GM19468 (cell line): ENCODE data around the gene PRKCB.

Source experiments
- ATAC-seq: cut with Tn5 transposase; IDR thresholded peaks from one replicate; pipeline ENCODE4 v1.9.1; 2021; ENCODE audit warnings: mild to moderate bottlenecking, moderate library complexity, moderate number of reproducible peaks; ENCODE audit not compliant: unreplicated experiment; ENCODE audit errors: extremely low read depth

Gene PRKCB

GRCh38 chr16:23862556-23862955, 26.8 kb downstream of the PRKCB start:
- no peak for ATAC-seq

GRCh38 chr16:23863511-23864422, 28.0 kb downstream of the PRKCB start:
- ATAC-seq: peak; percentile 46

GRCh38 chr16:23865853-23866252, 30.1 kb downstream of the PRKCB start:
- ATAC-seq: no peak

DNA sequence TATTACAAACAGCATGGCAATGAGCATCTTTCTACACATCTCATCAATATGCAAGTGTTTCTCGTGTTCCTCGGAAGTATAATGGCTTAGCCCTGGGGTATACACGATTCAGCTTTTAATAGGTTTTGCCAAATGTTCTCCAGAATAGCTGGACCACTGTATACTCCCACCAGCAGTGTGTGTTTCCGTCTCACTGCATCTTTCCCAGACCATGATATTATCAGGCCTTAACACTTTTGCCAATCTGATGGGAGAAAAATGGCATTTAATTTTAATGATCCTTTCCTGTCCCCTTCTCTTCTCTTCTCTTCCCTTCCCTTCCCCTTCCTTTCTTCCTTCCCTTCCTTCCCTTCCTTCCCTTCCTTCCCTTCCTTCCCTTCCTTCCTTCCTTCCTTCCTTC, 30.8 kb downstream of the PRKCB start:
- ATAC-seq: no peak

DNA sequence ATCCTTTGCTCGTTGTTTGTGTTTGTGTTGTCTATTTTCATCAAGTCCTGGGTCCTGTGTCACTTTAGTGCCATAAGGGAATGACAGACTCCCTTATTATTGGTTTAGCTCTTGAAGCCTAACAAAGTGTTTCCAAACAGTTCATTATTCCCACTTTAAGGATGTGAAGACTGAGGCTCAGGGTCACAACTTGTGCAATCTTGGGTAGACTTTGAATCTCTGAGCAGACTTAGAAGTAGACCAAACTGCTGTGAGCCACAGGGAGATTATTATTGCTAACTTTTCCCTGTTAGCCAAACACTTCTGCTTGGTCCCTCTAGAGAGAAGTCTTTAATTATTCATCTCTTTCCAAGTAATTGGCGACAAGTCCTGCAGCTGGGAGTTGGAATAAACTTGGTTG, 31.8 kb downstream of the PRKCB start:
- no peak for ATAC-seq

- ATAC-seq: no peak
These were observed 32.4 kb downstream of the PRKCB start for GRCh38 chr16:23868136-23868535.

DNA sequence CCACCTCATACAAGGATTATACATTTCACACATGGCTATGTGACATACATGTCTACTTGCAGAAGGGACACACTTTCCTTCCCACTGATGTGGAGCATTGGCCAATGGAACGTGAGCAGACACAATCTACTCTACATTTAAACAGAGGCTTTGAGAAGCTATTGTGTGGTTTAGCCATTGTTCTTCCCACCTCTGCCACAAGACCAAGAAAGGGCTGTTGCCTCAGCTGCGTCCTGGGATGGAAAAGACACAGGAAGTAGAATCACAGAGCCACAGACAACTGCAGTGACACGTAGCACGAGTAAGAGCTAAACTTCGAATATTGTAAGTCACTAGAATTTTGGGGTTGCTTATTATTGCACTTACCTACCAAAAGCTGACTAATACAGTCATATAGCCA, 33.3 kb downstream of the PRKCB start:
- ATAC-seq: no peak

DNA sequence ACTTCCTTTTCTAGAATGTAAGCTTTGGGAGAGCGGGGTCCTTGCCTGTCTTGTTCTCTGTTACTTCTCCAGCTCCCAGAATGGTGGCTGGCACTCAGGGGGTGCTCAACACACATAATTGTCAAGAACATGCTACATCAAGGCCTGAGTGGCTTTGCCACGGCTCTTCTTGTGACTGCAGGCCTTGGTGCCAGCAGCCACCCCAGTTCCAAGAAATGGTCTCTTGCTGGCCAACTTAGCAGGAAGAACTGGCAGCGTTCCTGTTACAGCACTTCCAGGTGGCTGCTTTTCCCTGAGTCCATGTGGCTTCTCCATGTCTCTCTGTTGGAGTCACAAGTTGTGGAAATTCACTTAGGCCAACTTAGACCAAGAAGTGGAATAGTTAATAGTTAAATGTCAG, 36.1 kb downstream of the PRKCB start:
- ATAC-seq: no peak

- ATAC-seq: no peak
These were observed 39.0 kb downstream of the PRKCB start for GRCh38 chr16:23874613-23875294.

GRCh38 chr16:23876256-23876896, 40.6 kb downstream of the PRKCB start:
- no peak for ATAC-seq

DNA sequence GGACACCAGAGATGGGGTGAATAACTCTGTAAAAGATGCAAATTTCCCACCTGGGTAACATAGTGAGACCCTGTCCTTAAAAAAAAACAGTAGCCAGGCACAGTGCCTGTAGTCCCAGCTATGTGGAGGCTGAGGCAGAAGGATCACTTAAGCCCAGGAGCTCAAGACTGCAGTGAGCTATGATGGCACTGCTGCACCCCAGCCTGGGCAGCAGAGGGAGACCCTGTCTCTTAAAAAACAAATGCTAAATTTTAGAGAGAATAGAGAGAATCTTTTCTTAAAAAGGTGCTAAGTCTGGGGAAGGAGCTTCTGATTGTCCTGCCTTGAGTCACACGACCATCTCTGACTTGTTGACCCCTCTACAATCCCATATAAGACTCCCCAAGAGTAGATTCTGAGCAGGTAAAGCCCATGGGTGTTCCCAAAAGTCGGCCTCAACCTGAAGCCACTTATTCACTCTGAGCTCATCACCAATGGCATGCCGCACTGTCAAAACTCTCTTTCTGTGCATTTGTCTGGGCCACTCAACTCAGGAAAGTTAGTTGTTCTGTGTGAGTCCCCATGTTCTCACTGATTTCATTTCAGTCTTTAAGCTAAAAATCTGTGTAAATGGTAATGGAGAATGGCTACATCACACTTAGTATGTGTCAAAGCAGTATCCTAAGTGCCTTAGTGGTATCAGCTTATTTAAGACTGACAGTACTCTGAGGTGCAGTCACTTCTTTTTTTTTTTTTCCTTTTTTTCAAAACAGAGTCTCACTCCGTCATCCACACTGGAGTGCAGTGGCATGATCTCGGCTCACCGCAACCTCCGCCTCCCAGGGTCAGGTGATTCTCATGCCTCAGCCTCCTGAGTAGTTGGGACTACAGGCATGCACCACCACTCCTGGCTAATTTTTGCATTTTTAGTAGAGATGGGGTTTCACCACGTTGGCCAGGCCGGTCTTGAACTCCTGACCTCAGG, 41.6 kb downstream of the PRKCB start:
- no peak for ATAC-seq

DNA sequence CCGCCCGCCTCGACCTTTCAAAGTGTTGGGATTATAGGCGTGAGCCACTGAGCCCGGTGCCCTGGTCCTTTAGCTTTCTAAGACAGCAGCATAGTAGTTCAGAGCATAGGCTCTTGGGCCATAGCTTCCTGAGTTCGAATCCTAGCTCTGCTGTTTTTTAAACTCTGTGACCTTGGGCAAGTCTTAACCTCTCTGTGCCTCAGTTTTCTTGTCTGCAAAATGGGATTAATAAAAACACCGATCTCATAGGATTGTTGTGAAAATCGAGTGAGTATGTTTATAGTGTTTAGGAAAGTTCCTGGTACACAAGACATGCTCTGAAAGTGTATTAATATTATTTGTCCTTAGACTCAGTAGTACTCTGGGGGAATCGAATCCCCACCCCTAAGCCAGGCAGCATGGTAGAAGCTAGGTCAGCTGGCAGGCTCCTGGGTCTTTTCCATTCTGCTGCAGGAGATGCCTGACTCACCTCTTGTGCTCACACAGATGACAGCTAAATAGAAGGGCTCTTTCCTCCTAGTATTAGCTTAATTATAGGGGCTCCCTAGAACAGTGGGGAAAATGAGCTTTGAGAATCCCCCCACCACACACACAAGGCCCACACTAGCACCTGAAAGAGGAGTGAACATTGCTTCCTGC, 44.1 kb downstream of the PRKCB start:
- ATAC-seq: no peak

GRCh38 chr16:23889189-23889588, 53.4 kb downstream of the PRKCB start:
- ATAC-seq: no peak

DNA sequence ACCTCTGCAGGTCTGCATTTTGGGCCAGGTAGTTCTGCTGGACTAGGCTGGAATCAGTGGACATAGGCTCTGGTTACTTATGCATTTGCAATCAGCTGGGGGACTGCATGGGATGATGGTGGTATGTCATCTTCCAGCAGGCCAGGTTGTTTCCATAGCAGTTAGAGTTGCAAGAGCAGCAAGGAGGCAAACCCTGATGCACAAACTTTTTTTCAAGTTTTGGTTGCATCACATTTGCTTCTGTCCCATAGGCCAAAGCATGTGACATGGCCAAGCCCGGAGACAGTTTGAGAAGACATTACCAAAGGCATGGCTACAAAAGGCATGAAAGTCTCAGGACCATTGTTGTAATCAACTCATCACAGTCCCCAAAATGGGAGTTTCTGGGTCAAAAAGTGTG, 58.2 kb downstream of the PRKCB start:
- no peak for ATAC-seq

GRCh38 chr16:23895052-23895451, 59.3 kb downstream of the PRKCB start:
- ATAC-seq: no peak

DNA sequence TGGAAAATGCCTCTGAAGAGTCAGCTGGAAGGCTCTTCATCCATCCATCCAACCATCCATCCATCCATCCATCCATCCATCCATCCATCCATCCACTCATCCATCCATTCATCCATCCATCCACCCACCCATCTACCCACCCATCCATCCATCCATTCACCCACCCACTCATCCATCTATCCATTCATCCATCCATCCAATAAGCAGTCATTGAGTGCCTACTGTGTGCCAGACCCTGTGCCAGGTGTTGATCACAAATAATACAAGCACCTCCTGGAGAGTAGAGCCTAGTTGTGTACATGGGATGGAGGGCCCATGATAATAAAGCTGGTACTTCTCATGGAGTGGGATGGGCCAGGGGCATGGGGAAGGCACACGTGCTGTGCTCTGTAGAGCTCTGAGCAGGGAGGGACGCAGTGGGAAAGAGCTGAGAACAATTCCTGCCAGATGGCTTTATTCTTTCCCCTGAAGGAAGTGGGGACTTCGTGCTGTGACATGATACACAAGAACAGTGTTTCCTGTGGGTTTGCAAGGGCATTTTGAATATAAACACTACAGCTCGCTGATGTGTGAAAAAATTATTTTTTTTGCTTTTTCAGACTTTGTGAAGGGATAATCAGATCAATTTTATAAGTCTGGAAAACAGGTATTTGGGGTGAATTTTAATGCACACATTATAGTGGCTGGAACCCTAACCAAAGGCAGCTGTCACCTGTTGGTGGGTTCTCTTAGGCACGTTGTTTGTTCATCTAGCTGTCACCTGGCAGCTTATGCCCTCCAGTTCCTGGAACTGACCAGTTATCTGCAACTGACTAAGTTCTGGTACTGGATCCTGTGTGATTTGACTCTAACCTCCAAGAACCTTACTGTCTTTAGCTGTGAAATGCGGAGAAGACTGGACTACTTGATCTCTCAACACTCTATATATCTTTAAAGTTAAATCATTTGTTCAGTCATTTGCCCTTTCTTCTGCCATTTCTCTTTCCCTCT, 61.3 kb downstream of the PRKCB start:
- ATAC-seq: no peak

DNA sequence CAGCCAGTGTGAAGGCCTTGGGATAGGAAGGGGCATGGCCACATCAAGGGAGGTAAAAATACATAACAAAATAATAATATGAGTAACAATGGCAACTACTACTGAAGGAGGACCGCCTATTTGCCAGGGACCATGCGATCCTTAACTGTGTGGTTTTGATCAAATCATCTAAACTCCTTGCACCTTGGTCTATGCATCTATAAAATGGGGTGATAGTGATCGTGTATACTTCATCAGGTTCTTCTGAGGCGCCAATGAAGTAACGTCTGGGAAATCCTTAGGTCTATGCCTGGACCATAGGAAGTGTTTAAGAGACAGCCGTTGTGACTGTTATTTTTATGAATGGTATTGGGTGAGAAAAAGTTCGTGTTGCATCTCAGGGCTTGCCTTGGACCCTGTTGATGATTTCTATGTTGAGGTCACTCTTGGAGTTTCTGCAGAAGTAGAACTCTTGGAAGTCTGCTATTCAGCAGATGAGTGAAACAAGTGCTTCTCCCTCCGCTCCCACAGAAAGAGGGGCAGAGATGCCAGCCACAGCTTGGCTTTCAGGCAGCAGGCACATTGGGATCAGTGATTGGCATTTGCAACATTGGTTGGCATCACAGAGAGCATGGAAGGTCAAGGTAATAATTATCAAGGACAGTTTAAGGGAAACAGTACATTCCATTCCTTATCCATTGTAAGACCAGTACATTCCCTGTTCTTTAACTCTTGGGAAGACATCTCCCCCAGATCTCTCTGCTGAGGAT, 63.1 kb downstream of the PRKCB start:
- ATAC-seq: no peak

DNA sequence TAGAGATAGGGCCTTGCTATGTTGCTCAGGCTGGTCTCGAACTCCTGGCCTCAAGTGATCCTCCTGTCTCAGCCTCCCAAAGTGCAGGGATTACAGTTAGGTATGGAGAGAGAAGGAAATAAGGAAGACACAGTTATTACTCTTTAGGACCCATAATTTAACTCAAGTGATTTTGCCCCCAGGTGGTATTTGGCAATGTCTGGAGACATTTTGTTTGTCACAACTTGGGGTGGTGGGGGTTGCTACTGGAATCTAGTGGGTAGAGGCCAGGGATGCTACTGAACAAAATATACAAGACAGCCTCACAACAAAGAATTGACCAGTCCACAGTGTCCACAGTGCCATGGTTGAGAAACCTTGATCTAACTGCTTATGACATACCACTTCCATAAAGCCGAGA, 64.1 kb downstream of the PRKCB start:
- ATAC-seq: no peak
